Measurements from ENCODE around the gene ANKRD22. TPM values are rescaled to one million over a fixed set of nuclear protein-coding genes. Genes with fewer than 3 reads are reported as not detected.

Gene ANKRD22
- total and polyA plus RNA-seq, 2 of the 8 experiments (the other 6 are each of a cell fraction or from before 2014, with no cell fraction given) = 0.68 TPM; not detected in 1

GRCh38 chr10:88866454-88866853 lies 14.8 kb upstream of the ANKRD22 start (continued):
- TF ChIP-seq SP2 (IDR thresholded peaks at IDR 0.05; ENCODE audit: low read length) (no peak), TCF12 (IDR thresholded peaks at IDR 0.05; ENCODE audit: low read depth, low read length) (no peak), TEAD4 (IDR thresholded peaks at IDR 0.05; ENCODE audit: low read depth, low read length) (no peak)
